H1 (cell line): Measurements from ENCODE around the gene FAM50B. TPM values are rescaled to one million over a fixed set of nuclear protein-coding genes. Genes with fewer than 3 reads are reported as not detected.
A peak's percentile ranks its signal among the peaks of the same experiment; 100 is the strongest.

ENCODE experiments used
- CTCF ChIA-PET: fragments of 300-600 bp; sonication (Branson Sonifier 250); formaldehyde crosslinking; loops from one replicate; lab custom pipeline; 2021; ENCODE audit not compliant: partially characterized antibody; lab: Charles Lee
- POLR2A ChIA-PET: fragments of 300-600 bp; sonication (Branson Sonifier 250); formaldehyde crosslinking; loops from one replicate; lab custom pipeline; 2021; ENCODE audit warnings: inconsistent platforms; ENCODE audit not compliant: partially characterized antibody; lab: Charles Lee
- DNase-seq, 2 experiments: peaks; one replicate each; pipeline versions ENCODE4 v3.0.0 to v3.0.0-alpha.2; 2010 to 2022; ENCODE audit warnings: low spot score in 2 of 2, low read depth in 1 of 2, mixed read lengths in 1 of 2
- FAIRE-seq: peaks from 2 replicates; lab custom pipeline; 2011; peaks lifted over from hg19 to GRCh38; lab: Jason Lieb, UNC
- H2AFZ ChIP-seq: 2 replicates; pipeline ENCODE4 v1.8.1; 2012; ENCODE audit warnings: low read length, inconsistent platforms
- H2AK5ac ChIP-seq: 2 replicates; pipeline ENCODE4 v1.6.1; 2013; ENCODE audit warnings: low read depth, low read length
- H2BK120ac ChIP-seq: replicated peaks from 2 replicates; pipeline ENCODE3; 2013; ENCODE audit warnings: low read depth, low read length, inconsistent platforms
- H2BK12ac ChIP-seq: 2 replicates; pipeline ENCODE4 v1.6.1; 2013; ENCODE audit warnings: low read depth, low read length
- H2BK15ac ChIP-seq: 2 replicates; pipeline ENCODE4 v1.6.1; 2013; ENCODE audit warnings: low read length
- H2BK20ac ChIP-seq: 2 replicates; pipeline ENCODE4 v1.6.1; 2013; ENCODE audit warnings: low read length
- H2BK5ac ChIP-seq: 2 replicates; pipeline ENCODE4 v1.6.1; 2013; ENCODE audit warnings: low read depth, low read length
- H3K14ac ChIP-seq: 2 replicates; pipeline ENCODE4 v1.6.1; 2013; ENCODE audit warnings: inconsistent platforms; ENCODE audit not compliant: insufficient read length
- H3K18ac ChIP-seq: 2 replicates; pipeline ENCODE4 v1.6.1; 2013; ENCODE audit warnings: low read length; ENCODE audit errors: extremely low read depth
- H3K23ac ChIP-seq: 2 replicates; pipeline ENCODE4 v1.6.1; 2013; ENCODE audit warnings: inconsistent platforms; ENCODE audit not compliant: insufficient read length
- H3K23me2 ChIP-seq: 2 replicates; pipeline ENCODE4 v1.6.1; 2013; ENCODE audit warnings: low read depth, low read length
- H3K27ac ChIP-seq: 2 replicates; pipeline ENCODE4 v1.6.1; 2011; ENCODE audit warnings: low read depth, low read length, inconsistent platforms
- H3K27me3 ChIP-seq, 4 experiments: replicated peaks in 1 of 4; 1 replicate in 1 of 4; 2 replicates in 3 of 4; pipeline versions ENCODE4 v1.6.1 to v1.8.1; 2011 to 2013; ENCODE audit warnings: low read length in 3 of 4, mild to moderate bottlenecking in 3 of 4, inconsistent platforms in 2 of 4, mixed read lengths in 2 of 4, moderate library complexity in 1 of 4; ENCODE audit not compliant: control insufficient read depth in 3 of 4, insufficient read depth in 3 of 4; ENCODE audit errors: extremely low read depth in 1 of 4
- H3K36me3 ChIP-seq, 4 experiments: 2 replicates each; pipeline versions ENCODE4 v1.6.1 to v1.8.1; 2011 to 2013; ENCODE audit warnings: mild to moderate bottlenecking in 4 of 4, low read length in 3 of 4, moderate library complexity in 2 of 4, control low read depth in 1 of 4, inconsistent platforms in 1 of 4; ENCODE audit not compliant: insufficient read depth in 4 of 4, control insufficient read depth in 2 of 4
- H3K4ac ChIP-seq: replicated peaks from 2 replicates; pipeline ENCODE3; 2013; ENCODE audit warnings: low read length, low read depth, mixed read lengths, inconsistent platforms; ENCODE audit not compliant: insufficient read length
- H3K4me1 ChIP-seq, 4 experiments: replicated peaks in 1 of 4; 1 replicate in 1 of 4; 2 replicates in 3 of 4; pipeline versions ENCODE4 v1.6.1 to v1.8.1; 2011 to 2013; ENCODE audit warnings: low read length in 3 of 4, inconsistent platforms in 2 of 4, mixed read lengths in 1 of 4; ENCODE audit not compliant: insufficient read depth in 4 of 4, control insufficient read depth in 3 of 4
- H3K4me2 ChIP-seq, 2 experiments: 2 replicates each; pipeline versions ENCODE4 v1.6.1 to v1.8.1; 2011 to 2013; ENCODE audit warnings: low read depth in 2 of 2, low read length in 2 of 2, control low read depth in 1 of 2, inconsistent platforms in 1 of 2, mild to moderate bottlenecking in 1 of 2; ENCODE audit not compliant: insufficient read depth in 1 of 2
- H3K4me3 ChIP-seq, 4 experiments: fragments of 200-600, 300-600 bp in 1 of 4; sonication (generic), shearing (Covaris generic), sonication (Bioruptor Twin) in 1 of 4; 2 replicates each; pipeline versions ENCODE4 v1.5.1 to v1.8.1; 2011 to 2016; ENCODE audit warnings: low read length in 4 of 4, low read depth in 3 of 4, control low read depth in 2 of 4, inconsistent platforms in 2 of 4, mild to moderate bottlenecking in 2 of 4, mixed read lengths in 1 of 4, moderate library complexity in 1 of 4; ENCODE audit not compliant: insufficient read depth in 2 of 4; ENCODE audit errors: extremely low read depth in 1 of 4
- H3K56ac ChIP-seq: replicated peaks from 2 replicates; pipeline ENCODE3; 2013; ENCODE audit warnings: low read depth, mild to moderate bottlenecking, mixed read lengths, low read length, inconsistent platforms; ENCODE audit not compliant: insufficient read length
- H3K79me1 ChIP-seq: 2 replicates; pipeline ENCODE4 v1.6.1; 2013; ENCODE audit warnings: low read depth, low read length, control low read depth
- H3K79me2 ChIP-seq, 2 experiments: 2 replicates each; pipeline versions ENCODE4 v1.6.1 to v1.8.1; 2012 to 2013; ENCODE audit warnings: low read length in 2 of 2, mild to moderate bottlenecking in 2 of 2, inconsistent platforms in 1 of 2; ENCODE audit not compliant: insufficient read depth in 2 of 2, control insufficient read depth in 1 of 2
- H3K9ac ChIP-seq, 4 experiments: replicated peaks in 1 of 4; 1 replicate in 1 of 4; 2 replicates in 3 of 4; pipeline versions ENCODE4 v1.6.1 to v1.8.1; 2011 to 2013; ENCODE audit warnings: low read depth in 3 of 4, low read length in 3 of 4, control low read depth in 2 of 4, mild to moderate bottlenecking in 2 of 4, moderate library complexity in 2 of 4, inconsistent platforms in 1 of 4; ENCODE audit errors: extremely low read depth in 1 of 4
- H3K9me3 ChIP-seq, 2 experiments: 2 replicates each; pipeline versions ENCODE4 v1.6.1 to v1.8.1; 2012 to 2013; ENCODE audit warnings: mild to moderate bottlenecking in 2 of 2, moderate library complexity in 2 of 2, control low read depth in 1 of 2, inconsistent platforms in 1 of 2, low read depth in 1 of 2, low read length in 1 of 2, mixed read lengths in 1 of 2; ENCODE audit not compliant: insufficient read depth in 2 of 2
- H4K20me1 ChIP-seq, 2 experiments: replicated peaks in 1 of 2; 2 replicates each; pipeline versions ENCODE3 to v1.8.1; 2011 to 2013; ENCODE audit warnings: inconsistent platforms in 2 of 2, low read length in 2 of 2, mild to moderate bottlenecking in 1 of 2; ENCODE audit not compliant: insufficient read depth in 2 of 2, control insufficient read depth in 1 of 2
- H4K5ac ChIP-seq: 2 replicates; pipeline ENCODE4 v1.6.1; 2013; ENCODE audit warnings: low read length, low read depth, mixed read lengths, inconsistent platforms; ENCODE audit not compliant: insufficient read length
- H4K8ac ChIP-seq: 2 replicates; pipeline ENCODE4 v1.8.0; 2013; ENCODE audit warnings: mild to moderate bottlenecking, moderate library complexity, low read length, inconsistent platforms; ENCODE audit not compliant: insufficient read depth; ENCODE audit errors: extremely low read depth
- H4K91ac ChIP-seq: replicated peaks from 2 replicates; pipeline ENCODE3; 2013; ENCODE audit warnings: low read length, mixed read lengths, inconsistent platforms; ENCODE audit not compliant: insufficient read length
- POLR2AphosphoS5 ChIP-seq: IDR thresholded peaks from 2 replicates; pipeline ENCODE4 v1.6.1; 2011; ENCODE audit warnings: low read depth, low read length
- WGBS, 2 experiments: shearing (Covaris generic) in 1 of 2; methylation state at CpG; one replicate each; pipeline versions ENCODE4 v1.1.6 to v1.1.7; 2013 to 2015; ENCODE audit warnings: low lambda C conversion rate in 2 of 2, mixed read lengths in 2 of 2, inconsistent platforms in 1 of 2, low coverage in 1 of 2, missing lambda C conversion rate in 1 of 2; ENCODE audit not compliant: insufficient replicate concordance in 2 of 2, insufficient coverage in 1 of 2, insufficient read length in 1 of 2; ENCODE audit errors: extremely low coverage in 1 of 2, missing lambda C conversion rate in 1 of 2; 5-methylcytosine and 5-hydroxymethylcytosine counted together
- polyA plus RNA-seq, 7 experiments: library from polyadenylated mRNA; depleted of rRNA in 3 of 7; stranded (reverse) in 5 of 7; unstranded in 2 of 7; fragments of >200 nt in 5 of 7; fragments of 200-250 nt in 2 of 7; gene quantifications; 1 replicate in 5 of 7; 2 replicates in 1 of 7; 4 replicates in 1 of 7; pipeline versions ENCODE4 v1.2.1 to v1.2.3, GENCODE V29; 2011 to 2013; ENCODE audit warnings: missing spikeins in 2 of 7, mixed read lengths in 2 of 7
- total RNA-seq: library from RNA; stranded (reverse); fragmentation: NEBNext Ultra II Directional; extraction: Animal tissue kit (Norgen Biotek cat#: 25700); gene quantifications from 2 replicates; pipeline ENCODE4 v1.2.1, GENCODE V29; 2021

Gene FAM50B
- total and polyA plus RNA-seq, 2 of the 8 experiments (the other 6 are each of a cell fraction or from before 2014, with no cell fraction given): 3.1 to 3.2 TPM

GRCh38 chr6:3878048-3878666 is 29.0 kb downstream of the FAM50B start:
- 95% methylated on average over 6 of the region's 6 CpGs; no CpG with 5 or more reads in 1 of the 2 experiments for WGBS, 2 experiments
- FAIRE-seq (no peak), DNase-seq (no peak)
- Histone ChIP-seq H3K18ac (no peak overlapping the region), H3K27me3 (no peaks in the 10 kb centered on the region), H3K4me2 (no peak overlapping the region), H4K91ac (no peak overlapping the region), H3K79me2 (no peaks in the 10 kb centered on the region), H2BK120ac (no peak overlapping the region), H2AFZ (no peak overlapping the region), H3K4me1 (no peaks in the 10 kb centered on the region; a peak in 1 of 7 replicates), H3K4me3 (no peak overlapping the region), H3K9me3 (no peaks in the 10 kb centered on the region), H2AK5ac (no peak overlapping the region), H3K9ac (0 out of 7 replicates have a peak overlapping the region, but pooled peaks of 1 of the 4 experiments have one; percentile 3), H2BK15ac (no peak overlapping the region), H4K8ac (no peak overlapping the region), H3K23ac (no peak overlapping the region), H4K5ac (no peak overlapping the region), H2BK12ac (no peak overlapping the region), H3K36me3 (no peaks in the 10 kb centered on the region), H3K4ac (no peak overlapping the region), H2BK5ac (no peak overlapping the region), H3K23me2 (no peaks in the 10 kb centered on the region), H3K56ac (no peak overlapping the region), H2BK20ac (no peak overlapping the region), H3K14ac (no peak overlapping the region), H3K79me1 (no peaks in the 10 kb centered on the region), H4K20me1 (no peaks in the 10 kb centered on the region), H3K27ac (no peak overlapping the region)
- POLR2A ChIA-PET: no interaction called here
- CTCF ChIA-PET: interaction anchor here (0.5 to 2.8 kb wide), 7 partner anchors 7 to 100 kb away, joined by 3 to 17 read pairs (median 4); partner anchors contain the start of gene FAM50B
- TF ChIP-seq POLR2AphosphoS5: no peak
